Measurements from ENCODE around the gene SYCP2.

DNA sequence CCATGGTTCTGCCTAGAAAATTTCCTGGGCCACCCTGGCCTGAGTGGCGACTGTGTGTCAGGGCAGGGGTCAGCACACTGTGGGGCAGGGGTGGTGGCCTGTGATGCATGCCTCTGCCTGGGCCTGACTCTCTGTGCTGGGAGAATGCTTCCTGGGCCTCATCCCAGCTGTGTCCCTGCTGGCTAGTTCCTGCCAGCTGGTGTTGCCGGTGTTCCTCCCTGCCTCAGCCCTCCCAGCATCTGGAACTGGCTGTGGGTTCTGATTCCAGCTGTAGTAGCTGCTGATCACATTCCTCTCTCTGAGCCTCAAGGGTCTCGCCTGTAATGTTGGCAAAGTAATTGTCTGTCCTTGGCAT lies 101.5 kb downstream of the SYCP2 start:
- no peak for TF ChIP-seq EZH2phosphoT487 (IDR thresholded peaks at IDR 0.05; ENCODE audit: borderline replicate concordance, low read length)
- TF ChIP-seq, protein P1, sequence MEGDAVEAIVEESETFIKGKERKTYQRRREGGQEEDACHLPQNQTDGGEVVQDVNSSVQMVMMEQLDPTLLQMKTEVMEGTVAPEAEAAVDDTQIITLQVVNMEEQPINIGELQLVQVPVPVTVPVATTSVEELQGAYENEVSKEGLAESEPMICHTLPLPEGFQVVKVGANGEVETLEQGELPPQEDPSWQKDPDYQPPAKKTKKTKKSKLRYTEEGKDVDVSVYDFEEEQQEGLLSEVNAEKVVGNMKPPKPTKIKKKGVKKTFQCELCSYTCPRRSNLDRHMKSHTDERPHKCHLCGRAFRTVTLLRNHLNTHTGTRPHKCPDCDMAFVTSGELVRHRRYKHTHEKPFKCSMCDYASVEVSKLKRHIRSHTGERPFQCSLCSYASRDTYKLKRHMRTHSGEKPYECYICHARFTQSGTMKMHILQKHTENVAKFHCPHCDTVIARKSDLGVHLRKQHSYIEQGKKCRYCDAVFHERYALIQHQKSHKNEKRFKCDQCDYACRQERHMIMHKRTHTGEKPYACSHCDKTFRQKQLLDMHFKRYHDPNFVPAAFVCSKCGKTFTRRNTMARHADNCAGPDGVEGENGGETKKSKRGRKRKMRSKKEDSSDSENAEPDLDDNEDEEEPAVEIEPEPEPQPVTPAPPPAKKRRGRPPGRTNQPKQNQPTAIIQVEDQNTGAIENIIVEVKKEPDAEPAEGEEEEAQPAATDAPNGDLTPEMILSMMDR (conservative IDR thresholded peaks at IDR 0.05; ENCODE audit: low read depth, low read length): no peak

Measured in PC-3 (cell line).